SU-DHL-6 (cell line): Measurements from ENCODE around the gene MVP.

ENCODE experiments used
- H2AFZ ChIP-seq: fragments of 200-600 bp; sonication (generic); 2 replicates; pipeline ENCODE4 v1.6.1; 2014; ENCODE audit warnings: low read depth, mild to moderate bottlenecking, moderate library complexity, mixed read lengths, antibody characterized with exemption, low read length; ENCODE audit not compliant: severe bottlenecking
- H3F3A ChIP-seq: fragments of 200-600 bp; shearing (Covaris generic); 2 replicates; pipeline ENCODE4 v1.6.0; 2016; ENCODE audit warnings: antibody characterized with exemption, mild to moderate bottlenecking; ENCODE audit not compliant: insufficient read depth
- H3K27ac ChIP-seq: fragments of 200-600 bp; sonication (generic); 2 replicates; pipeline ENCODE4 v1.5.1; 2016; ENCODE audit warnings: low read depth, mild to moderate bottlenecking, low read length, moderate library complexity, mixed read lengths
- H3K27me3 ChIP-seq: fragments of 200-600 bp; sonication (generic), shearing (Covaris generic); 2 replicates; pipeline ENCODE4 v1.6.0; 2014; ENCODE audit warnings: mild to moderate bottlenecking, low read length
- H3K36me3 ChIP-seq: fragments of 200-600 bp; sonication (generic); 2 replicates; pipeline ENCODE4 v1.6.1; 2014; ENCODE audit warnings: mild to moderate bottlenecking, low read length, mixed read lengths
- H3K4me2 ChIP-seq: fragments of 300-600, 200-600 bp; shearing (Covaris generic), sonication (generic); 2 replicates; pipeline ENCODE4 v1.6.0; 2014; ENCODE audit warnings: low read length, low read depth, mild to moderate bottlenecking; ENCODE audit not compliant: poor library complexity, severe bottlenecking
- H3K4me3 ChIP-seq: fragments of 200-600 bp; sonication (generic); 2 replicates; pipeline ENCODE4 v1.5.1; 2014; ENCODE audit warnings: antibody characterized with exemption, low read length, mild to moderate bottlenecking, mixed read lengths; ENCODE audit not compliant: insufficient read depth, poor library complexity, severe bottlenecking
- H3K79me2 ChIP-seq: fragments of 200-600 bp; sonication (generic); 2 replicates; pipeline ENCODE4 v1.6.1; 2014; ENCODE audit warnings: mild to moderate bottlenecking, low read length, moderate library complexity; ENCODE audit not compliant: insufficient read depth
- H3K9ac ChIP-seq: fragments of 200-600 bp; sonication (generic); 2 replicates; pipeline ENCODE4 v1.7.0; 2014; ENCODE audit warnings: mild to moderate bottlenecking, low read length
- H3K9me2 ChIP-seq: fragments of 200-600 bp; sonication (generic); replicated peaks from 2 replicates; pipeline ENCODE4 v1.6.1; 2014; ENCODE audit warnings: low read length; ENCODE audit not compliant: insufficient read depth
- H3K9me3 ChIP-seq: fragments of 200-600 bp; sonication (generic); 2 replicates; pipeline ENCODE4 v1.6.1; 2014; ENCODE audit warnings: low read length, mixed read lengths; ENCODE audit not compliant: insufficient read depth
- H4K20me1 ChIP-seq: fragments of 200-600 bp; sonication (generic); 2 replicates; pipeline ENCODE4 v1.6.1; 2014; ENCODE audit warnings: low read depth, mild to moderate bottlenecking, antibody characterized with exemption, low read length, moderate library complexity, mixed read lengths
- EZH2phosphoT487 ChIP-seq: fragments of 200-600 bp; sonication (generic), shearing (Covaris generic); conservative IDR thresholded peaks from 2 replicates; pipeline ENCODE4 v1.6.1; 2018; ENCODE audit warnings: mild to moderate bottlenecking, antibody characterized with exemption, low read length, moderate library complexity, mixed read lengths
- TF ChIP-seq, protein P1 (sequence below): fragments of 200-600 bp; sonication (generic); IDR thresholded peaks from one replicate; pipeline ENCODE4 v1.5.1; 2017; ENCODE audit warnings: antibody characterized with exemption, mild to moderate bottlenecking, low read length, moderate library complexity; ENCODE audit not compliant: insufficient read depth, poor library complexity, severe bottlenecking

MVP gene

DNA sequence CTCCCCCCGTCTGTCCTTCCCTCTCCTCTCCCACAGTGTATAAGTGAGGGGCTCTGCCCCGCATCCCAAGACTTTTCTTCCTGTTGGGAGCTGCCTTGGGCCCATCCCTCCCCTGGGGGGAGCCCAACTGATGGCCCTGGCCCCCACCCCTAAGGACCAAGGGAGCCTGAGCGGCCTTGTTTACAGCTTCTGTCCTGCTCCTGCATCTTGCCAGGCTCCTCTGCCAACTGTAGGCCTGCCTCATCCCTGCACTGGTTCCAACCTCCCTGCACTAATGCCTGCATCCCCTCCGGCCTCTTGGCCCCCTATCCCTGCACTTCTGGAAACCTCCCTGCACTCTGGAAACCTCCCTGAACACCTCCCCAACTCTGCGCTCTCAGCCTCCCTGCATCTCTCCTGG lies 5.7 kb upstream of the MVP start:
- Histone ChIP-seq H3K36me3 (0 out of 2 replicates have a peak, but pooled peaks cover 2% of the 10 kb centered on the region), H3K9me3 (no peaks in the 10 kb centered on the region), H4K20me1 (no peaks in the 10 kb centered on the region), H3K79me2 (peaks cover 21% of the 10 kb centered on the region), H3K9me2 (no peaks in the 10 kb centered on the region), H3K27me3 (no peaks in the 10 kb centered on the region), H3F3A (peaks cover 15% of the 10 kb centered on the region), H3K4me3 (no peak overlapping the region), H3K4me2 (peak overlapping the region; percentile 60), H2AFZ (no peak overlapping the region), H3K9ac (no peak overlapping the region), H3K27ac (no peak overlapping the region)
- TF ChIP-seq, protein P1, sequence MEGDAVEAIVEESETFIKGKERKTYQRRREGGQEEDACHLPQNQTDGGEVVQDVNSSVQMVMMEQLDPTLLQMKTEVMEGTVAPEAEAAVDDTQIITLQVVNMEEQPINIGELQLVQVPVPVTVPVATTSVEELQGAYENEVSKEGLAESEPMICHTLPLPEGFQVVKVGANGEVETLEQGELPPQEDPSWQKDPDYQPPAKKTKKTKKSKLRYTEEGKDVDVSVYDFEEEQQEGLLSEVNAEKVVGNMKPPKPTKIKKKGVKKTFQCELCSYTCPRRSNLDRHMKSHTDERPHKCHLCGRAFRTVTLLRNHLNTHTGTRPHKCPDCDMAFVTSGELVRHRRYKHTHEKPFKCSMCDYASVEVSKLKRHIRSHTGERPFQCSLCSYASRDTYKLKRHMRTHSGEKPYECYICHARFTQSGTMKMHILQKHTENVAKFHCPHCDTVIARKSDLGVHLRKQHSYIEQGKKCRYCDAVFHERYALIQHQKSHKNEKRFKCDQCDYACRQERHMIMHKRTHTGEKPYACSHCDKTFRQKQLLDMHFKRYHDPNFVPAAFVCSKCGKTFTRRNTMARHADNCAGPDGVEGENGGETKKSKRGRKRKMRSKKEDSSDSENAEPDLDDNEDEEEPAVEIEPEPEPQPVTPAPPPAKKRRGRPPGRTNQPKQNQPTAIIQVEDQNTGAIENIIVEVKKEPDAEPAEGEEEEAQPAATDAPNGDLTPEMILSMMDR = no peak
- no peak for TF ChIP-seq EZH2phosphoT487

- Histone ChIP-seq H4K20me1 (no peaks in the 10 kb centered on the region), H3K4me2 (peak overlapping the region; percentile 60), H3K9me2 (no peaks in the 10 kb centered on the region), H3K36me3 (0 out of 2 replicates have a peak, but pooled peaks cover 2% of the 10 kb centered on the region), H3K4me3 (peak overlapping the region; percentile 38), H3K27ac (peak overlapping the region; percentile 64), H3F3A (peaks cover 15% of the 10 kb centered on the region), H3K79me2 (peaks cover 21% of the 10 kb centered on the region), H2AFZ (peak overlapping the region; percentile 68), H3K9me3 (no peaks in the 10 kb centered on the region), H3K27me3 (no peaks in the 10 kb centered on the region), H3K9ac (peak overlapping the region; percentile 91)
- no peak for TF ChIP-seq EZH2phosphoT487
- TF ChIP-seq, protein P1 = no peak
These were observed 5.1 kb upstream of the MVP start for GRCh38 chr16:29815032-29815721.

DNA sequence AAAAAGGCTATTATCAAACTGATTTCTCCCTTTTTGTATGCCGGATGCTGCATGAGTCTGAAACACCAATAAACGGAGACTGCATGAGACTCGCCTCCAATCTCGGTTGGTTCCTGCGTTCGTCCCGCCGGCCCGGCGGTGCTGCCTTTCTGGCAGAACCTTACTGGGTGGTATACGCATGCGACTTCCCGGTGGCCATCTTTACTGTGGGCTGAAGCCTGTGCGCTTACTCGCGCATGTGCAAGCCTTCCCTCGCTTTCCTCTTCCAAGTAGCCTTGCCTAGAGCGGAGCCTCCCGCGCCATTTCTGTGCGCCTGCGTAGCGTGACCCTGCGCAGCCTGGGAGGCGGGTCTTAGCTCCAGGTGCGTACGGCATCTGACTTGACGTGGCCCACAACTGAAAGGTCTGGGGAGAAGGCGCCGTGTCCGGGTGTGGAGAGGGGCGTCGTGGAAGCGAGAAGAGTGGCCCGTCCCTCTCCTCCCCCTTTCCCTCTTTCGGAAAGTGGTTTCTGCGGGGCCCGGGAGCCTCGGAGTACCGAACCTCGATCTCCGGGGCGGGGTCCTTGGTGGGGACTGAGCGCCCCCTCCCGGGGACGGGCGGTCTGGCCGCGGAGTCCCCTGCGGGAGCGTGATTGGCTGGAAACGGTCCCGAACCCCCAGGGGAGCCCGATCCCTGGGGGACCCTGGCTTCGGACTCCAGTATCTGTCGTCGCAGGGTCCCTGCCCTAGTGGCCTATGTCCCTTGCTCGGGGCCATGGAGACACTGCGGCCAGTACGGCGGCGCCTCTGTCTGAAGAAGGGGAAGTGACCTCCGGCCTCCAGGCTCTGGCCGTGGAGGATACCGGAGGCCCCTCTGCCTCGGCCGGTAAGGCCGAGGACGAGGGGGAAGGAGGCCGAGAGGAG lies 4.2 kb upstream of the MVP start, which contains the start of gene PAGR1:
Gene PAGR1 (plus strand): TSS at position 360 of the 901 bp plus-strand sequence. CDS start 374 bp downstream, at position 734.
- H3K9me2 ChIP-seq = no peaks in the 10 kb centered on the region
- peak within 1 kb of the TSS; percentile 69 for H3K4me2 ChIP-seq
- H3K4me3 ChIP-seq = peak within 1 kb of the TSS; percentile 74
- H3K79me2 ChIP-seq = peaks cover 21% of the 10 kb centered on the region
- H4K20me1 ChIP-seq = no peaks in the 10 kb centered on the region
- H3K27me3 ChIP-seq = no peaks in the 10 kb centered on the region
- H3F3A ChIP-seq = peaks cover 8% of the 10 kb centered on the region
- no peaks in the 10 kb centered on the region for H3K9me3 ChIP-seq
- peak within 1 kb of the TSS; percentile 64 for H3K27ac ChIP-seq
- H3K9ac ChIP-seq = peak within 1 kb of the TSS; percentile 91
- TF ChIP-seq, protein P1 = peak; percentile 91
- TF ChIP-seq EZH2phosphoT487 = no peak
- H2AFZ ChIP-seq = peak within 1 kb of the TSS; percentile 68
- 0 out of 2 replicates have a peak, but pooled peaks cover 2% of the 10 kb centered on the region for H3K36me3 ChIP-seq
